Chondrocyte (in vitro differentiated cells): ENCODE measurements around the gene OR1E2. TPM values are rescaled to one million over a fixed set of nuclear protein-coding genes. Genes with fewer than 3 reads are reported as not detected.
"Not testable (repeated sequence)": the region's sequence is repeated elsewhere in the genome, so short reads cannot be mapped to it uniquely, and the experiment has no call there.

Experiments used
- DNase-seq: peaks from one replicate; pipeline ENCODE4 v3.0.0; 2021; ENCODE audit warnings: mixed read lengths, low spot score
- H3K27ac Mint-ChIP-seq: one replicate; pipeline ENCODE4 v1.8.0; 2021; ENCODE audit warnings: mild to moderate bottlenecking, moderate library complexity, mixed read lengths; ENCODE audit not compliant: unreplicated experiment
- H3K27me3 Mint-ChIP-seq: 2 replicates; pipeline ENCODE4 v1.8.0; 2021; ENCODE audit warnings: low read depth, mixed read lengths
- H3K36me3 Mint-ChIP-seq: 2 replicates; pipeline ENCODE4 v1.8.0; 2021; ENCODE audit warnings: low read depth, mixed read lengths
- H3K4me1 Mint-ChIP-seq: 2 replicates; pipeline ENCODE4 v1.8.0; 2021; ENCODE audit warnings: low read depth, mild to moderate bottlenecking, mixed read lengths
- H3K4me3 Mint-ChIP-seq: one replicate; pipeline ENCODE4 v1.8.0; 2021; ENCODE audit warnings: mild to moderate bottlenecking, moderate library complexity, mixed read lengths; ENCODE audit not compliant: unreplicated experiment
- H3K9me3 Mint-ChIP-seq: 2 replicates; pipeline ENCODE4 v1.8.0; 2021; ENCODE audit warnings: low read depth, mixed read lengths
- total RNA-seq: library from RNA; stranded (reverse); gene quantifications from 3 replicates; pipeline ENCODE4 v1.2.1, GENCODE V29; 2021
- TF ChIP-seq, protein P1 (sequence below): fragments of 200-600 bp; sonication (generic); IDR thresholded peaks from 2 replicates; pipeline ENCODE4 v1.5.0; 2021; ENCODE audit warnings: antibody characterized with exemption, mild to moderate bottlenecking, moderate library complexity

The OR1E2 gene
- total RNA-seq, 1 donor from 2014 or later = not detected

DNA sequence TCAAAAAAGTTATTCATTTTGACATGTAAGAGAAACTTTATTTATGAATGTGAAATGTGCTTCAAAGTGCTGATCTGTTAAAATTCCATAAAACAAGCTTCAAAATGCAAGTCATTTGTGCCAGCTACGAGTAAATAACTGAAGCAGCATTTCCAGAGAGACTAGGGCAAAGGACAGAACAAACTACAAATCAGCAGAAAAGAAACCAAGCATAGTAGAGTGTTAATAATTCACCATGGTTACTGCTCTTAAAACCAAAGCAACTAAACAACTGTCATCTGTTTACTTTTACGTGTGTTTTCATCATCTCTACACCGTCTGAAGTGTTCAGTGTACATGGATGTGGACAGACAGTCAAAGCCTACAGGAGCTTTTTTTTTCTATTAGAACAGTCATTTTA lies 40.6 kb upstream of the OR1E2 start:
- Mint-ChIP-seq H3K9me3 (no peaks in the 10 kb centered on the region), H3K4me1 (no peaks in the 10 kb centered on the region), H3K4me3 (no peak overlapping the region), H3K27me3 (peaks cover 8% of the 10 kb centered on the region), H3K27ac (no peak overlapping the region), H3K36me3 (no peaks in the 10 kb centered on the region)
- TF ChIP-seq, protein P1, sequence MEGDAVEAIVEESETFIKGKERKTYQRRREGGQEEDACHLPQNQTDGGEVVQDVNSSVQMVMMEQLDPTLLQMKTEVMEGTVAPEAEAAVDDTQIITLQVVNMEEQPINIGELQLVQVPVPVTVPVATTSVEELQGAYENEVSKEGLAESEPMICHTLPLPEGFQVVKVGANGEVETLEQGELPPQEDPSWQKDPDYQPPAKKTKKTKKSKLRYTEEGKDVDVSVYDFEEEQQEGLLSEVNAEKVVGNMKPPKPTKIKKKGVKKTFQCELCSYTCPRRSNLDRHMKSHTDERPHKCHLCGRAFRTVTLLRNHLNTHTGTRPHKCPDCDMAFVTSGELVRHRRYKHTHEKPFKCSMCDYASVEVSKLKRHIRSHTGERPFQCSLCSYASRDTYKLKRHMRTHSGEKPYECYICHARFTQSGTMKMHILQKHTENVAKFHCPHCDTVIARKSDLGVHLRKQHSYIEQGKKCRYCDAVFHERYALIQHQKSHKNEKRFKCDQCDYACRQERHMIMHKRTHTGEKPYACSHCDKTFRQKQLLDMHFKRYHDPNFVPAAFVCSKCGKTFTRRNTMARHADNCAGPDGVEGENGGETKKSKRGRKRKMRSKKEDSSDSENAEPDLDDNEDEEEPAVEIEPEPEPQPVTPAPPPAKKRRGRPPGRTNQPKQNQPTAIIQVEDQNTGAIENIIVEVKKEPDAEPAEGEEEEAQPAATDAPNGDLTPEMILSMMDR = no peak
- DNase-seq = no peak

DNA sequence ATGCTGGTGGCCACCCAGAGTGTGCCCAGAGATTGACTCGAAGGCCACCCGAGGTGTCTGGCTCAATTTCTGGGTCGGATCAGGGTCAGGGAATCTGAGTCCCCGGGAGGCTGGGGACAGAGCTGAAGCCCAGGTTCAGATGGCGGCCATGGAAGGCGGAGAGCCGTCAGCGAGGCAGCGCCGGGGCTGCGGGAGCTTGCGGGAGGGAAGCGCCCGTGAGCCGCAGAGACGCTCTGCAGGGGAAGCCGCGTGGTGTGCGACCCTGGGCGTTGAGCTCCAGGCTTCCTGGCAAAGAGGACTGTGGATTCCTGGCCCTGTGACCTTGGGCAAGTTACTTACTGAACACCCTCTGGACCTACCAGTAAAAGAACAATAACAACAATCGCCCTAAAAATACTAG lies 38.5 kb upstream of the OR1E2 start:
- peaks cover 5% of the 10 kb centered on the region for H3K27me3 Mint-ChIP-seq
- H3K27ac Mint-ChIP-seq = no peak overlapping the region
- H3K9me3 Mint-ChIP-seq = no peaks in the 10 kb centered on the region
- no peaks in the 10 kb centered on the region for H3K4me1 Mint-ChIP-seq
- TF ChIP-seq, protein P1 = no peak
- H3K36me3 Mint-ChIP-seq = no peaks in the 10 kb centered on the region
- no peak overlapping the region for H3K4me3 Mint-ChIP-seq
- no peak for DNase-seq

DNA sequence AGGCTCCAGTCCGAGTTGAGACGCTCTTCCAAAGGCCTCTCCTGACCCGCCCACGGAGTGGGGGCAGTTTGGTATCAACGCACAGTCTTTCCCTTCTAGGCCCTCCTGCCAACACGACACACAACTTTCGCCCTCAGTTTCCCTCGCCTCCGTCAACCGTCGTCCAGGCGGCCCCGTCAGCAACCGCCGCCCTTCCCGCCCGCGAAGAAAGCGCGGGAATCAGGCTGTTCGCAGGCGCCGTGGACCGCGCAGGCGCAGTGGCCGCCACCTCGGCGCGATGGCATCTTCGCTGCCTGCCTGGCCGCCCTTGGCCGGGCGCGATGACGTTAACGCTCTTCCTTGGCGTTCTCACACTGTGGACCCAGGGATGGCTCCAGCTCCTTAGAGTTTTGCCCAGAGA lies 38.0 kb upstream of the OR1E2 start, which contains the start of gene SPATA22:
TSS of gene SPATA22 (minus strand) at position 221 of the 400 bp plus-strand sequence. CDS start 2,494 bp downstream, outside the sequence.
- peaks cover 5% of the 10 kb centered on the region for H3K27me3 Mint-ChIP-seq
- H3K4me1 Mint-ChIP-seq = no peaks in the 10 kb centered on the region
- no peak within 1 kb of the TSS for H3K4me3 Mint-ChIP-seq
- no peaks in the 10 kb centered on the region for H3K9me3 Mint-ChIP-seq
- no peaks in the 10 kb centered on the region for H3K36me3 Mint-ChIP-seq
- H3K27ac Mint-ChIP-seq = no peak within 1 kb of the TSS
- no peak for DNase-seq
- TF ChIP-seq, protein P1 = no peak

DNA sequence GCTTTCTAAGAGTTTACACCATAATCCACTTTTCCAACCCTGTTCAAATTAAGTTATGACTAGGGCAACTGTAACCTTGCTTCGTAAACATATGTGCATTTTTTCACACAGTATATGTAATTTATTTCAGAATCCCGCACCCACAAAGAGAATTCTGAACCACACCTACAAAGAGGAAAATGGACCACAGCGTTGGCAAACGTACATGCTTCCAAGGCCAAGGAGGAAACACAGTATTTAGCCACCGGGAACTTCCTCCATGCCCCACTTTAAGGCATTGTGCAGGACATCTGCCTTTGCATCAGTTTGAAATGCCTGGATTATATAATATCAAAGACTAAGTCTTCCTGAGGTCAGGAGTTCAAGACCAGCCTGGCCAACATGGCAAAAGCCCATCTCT lies 35.9 kb upstream of the OR1E2 start:
- no peak overlapping the region for H3K27ac Mint-ChIP-seq
- H3K36me3 Mint-ChIP-seq = no peaks in the 10 kb centered on the region
- no peaks in the 10 kb centered on the region for H3K9me3 Mint-ChIP-seq
- TF ChIP-seq, protein P1 = no peak
- no peak overlapping the region for H3K4me3 Mint-ChIP-seq
- peaks cover 5% of the 10 kb centered on the region for H3K27me3 Mint-ChIP-seq
- no peak for DNase-seq
- H3K4me1 Mint-ChIP-seq = no peaks in the 10 kb centered on the region

DNA sequence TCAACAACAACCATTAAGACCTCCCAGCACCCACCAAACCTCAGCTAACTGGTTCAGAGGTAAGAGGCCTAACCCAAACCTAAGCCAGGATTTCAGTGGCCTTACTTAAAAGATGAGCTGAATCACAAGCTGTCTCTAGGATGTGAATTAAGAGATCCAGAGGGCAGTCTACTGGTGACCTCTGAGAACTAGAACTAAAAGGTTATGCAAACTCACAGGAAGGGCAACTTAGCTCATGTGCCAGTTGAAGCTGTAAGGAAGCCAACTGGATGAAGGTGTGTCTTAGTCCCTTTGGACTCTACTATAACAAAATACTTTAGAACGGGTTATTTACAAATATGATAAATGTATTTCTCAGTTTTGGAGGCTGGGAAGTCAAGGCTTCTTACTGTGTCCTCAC lies 32.7 kb upstream of the OR1E2 start:
- H3K27ac Mint-ChIP-seq, H3K9me3 Mint-ChIP-seq, DNase-seq, H3K4me3 Mint-ChIP-seq, H3K4me1 Mint-ChIP-seq, H3K27me3 Mint-ChIP-seq, H3K36me3 Mint-ChIP-seq: not testable (repeated sequence)

DNA sequence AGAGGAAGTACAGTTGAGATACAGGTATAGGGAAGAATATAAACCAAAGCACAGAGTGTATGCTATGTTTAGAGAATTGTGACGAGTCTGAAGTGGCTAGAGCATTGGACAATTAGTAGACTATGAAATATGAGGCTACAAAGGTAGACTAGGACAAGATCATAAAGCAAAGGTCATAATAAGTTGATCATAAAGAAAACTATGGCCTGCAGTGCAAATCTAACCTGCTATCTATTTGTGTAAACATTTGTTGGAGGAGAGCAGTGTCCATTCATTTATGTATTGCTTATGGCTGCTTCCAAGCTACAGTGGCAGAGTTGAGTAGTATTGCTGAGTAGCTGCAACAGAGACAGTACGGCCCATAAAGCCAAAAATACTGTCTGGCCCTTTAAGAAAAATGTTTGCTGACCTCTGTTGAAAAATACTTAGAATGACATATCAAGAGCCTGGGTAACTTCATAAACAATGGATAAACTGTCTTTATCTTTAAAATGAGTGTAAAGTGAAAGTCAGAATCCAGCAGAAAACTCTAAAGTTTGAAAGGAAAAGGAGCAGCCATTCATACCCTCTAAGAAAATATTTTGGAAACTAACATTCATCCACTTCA lies 14.5 kb upstream of the OR1E2 start:
- H3K4me3 Mint-ChIP-seq = no peak overlapping the region
- TF ChIP-seq, protein P1 = no peak
- no peak overlapping the region for H3K27ac Mint-ChIP-seq
- peaks cover 2% of the 10 kb centered on the region for H3K9me3 Mint-ChIP-seq
- peaks cover 5% of the 10 kb centered on the region for H3K27me3 Mint-ChIP-seq
- DNase-seq = no peak
- H3K36me3 Mint-ChIP-seq = no peaks in the 10 kb centered on the region
- H3K4me1 Mint-ChIP-seq = no peaks in the 10 kb centered on the region
